MM.1S (cell line): ENCODE measurements around the gene GSTM5.

Experiments used
- CTCF ChIP-seq: fragments of 300-600 bp; sonication (generic); IDR thresholded peaks from 2 replicates; pipeline ENCODE4 v1.5.1; 2016; ENCODE audit warnings: antibody characterized with exemption, low read length, mixed read lengths
- EZH2 ChIP-seq: fragments of 300-600 bp; sonication (generic); optimal IDR thresholded peaks from 2 replicates; pipeline ENCODE3; 2017; ENCODE audit warnings: low read depth, mild to moderate bottlenecking, antibody characterized with exemption, low read length, mixed read lengths

- TF ChIP-seq CTCF (no peak), EZH2 (no peak)
Measured at GRCh38 chr1:109697066-109697465, 15.0 kb upstream of the GSTM5 start.
